Heart left ventricle (tissue), 16 donors: ENCODE results near the gene LIPC. TPM values are rescaled to one million over a fixed set of nuclear protein-coding genes. Genes with fewer than 3 reads are reported as not detected.

ENCODE experiments used
- ATAC-seq, 4 donors: fragments of 200-7000 bp; cut with Tn5 transposase; one replicate each; pipeline ENCODE4 v1.9.1; 2020 to 2022; ENCODE audit warnings: moderate library complexity in 4 of 4, mild to moderate bottlenecking in 3 of 4, moderate number of reproducible peaks in 1 of 4
- DNase-seq, 5 donors: peaks; one replicate each; pipeline ENCODE4 v3.0.0-alpha.2; 2020
- H3K27ac ChIP-seq, 12 donors: fragments of 200-600 bp; sonication (generic) in 4 of 12; one replicate each; pipeline versions ENCODE4 v1.5.0 to v1.8.0; 2016 to 2022; ENCODE audit warnings: mild to moderate bottlenecking in 2 of 12
- H3K27me3 ChIP-seq, 9 donors: fragments of 200-600 bp; sonication (generic) in 2 of 9; one replicate each; pipeline versions ENCODE4 v1.5.1 to v1.8.0; 2016 to 2022; ENCODE audit warnings: mild to moderate bottlenecking in 3 of 9
- H3K36me3 ChIP-seq, 9 donors: fragments of 200-600 bp; sonication (generic) in 2 of 9; one replicate each; pipeline versions ENCODE4 v1.5.0 to v1.8.0; 2018 to 2022; ENCODE audit warnings: mild to moderate bottlenecking in 2 of 9
- H3K4me1 ChIP-seq, 12 donors: fragments of 200-600 bp; sonication (generic) in 4 of 12; one replicate each; pipeline versions ENCODE4 v1.5.0 to v1.8.0; 2016 to 2022; ENCODE audit warnings: mild to moderate bottlenecking in 3 of 12
- H3K4me3 ChIP-seq, 12 donors: fragments of 200-600 bp; sonication (generic) in 4 of 12; one replicate each; pipeline versions ENCODE4 v1.5.0 to v1.8.0; 2017 to 2022; ENCODE audit warnings: mild to moderate bottlenecking in 9 of 12, moderate library complexity in 4 of 12
- H3K9me3 ChIP-seq, 12 donors: fragments of 200-600 bp; sonication (generic) in 4 of 12; one replicate each; pipeline versions ENCODE4 v1.5.0 to v1.8.0; 2016 to 2022; ENCODE audit warnings: mild to moderate bottlenecking in 1 of 12
- CTCF ChIP-seq, 12 donors: fragments of 200-600 bp; sonication (generic) in 4 of 12; IDR thresholded peaks; one replicate each; pipeline versions ENCODE4 v1.5.0 to v1.8.0; 2018 to 2022; ENCODE audit warnings: antibody characterized with exemption in 12 of 12, mild to moderate bottlenecking in 5 of 12
- POLR2A ChIP-seq, 2 donors: fragments of 450-650 bp; IDR thresholded peaks; one replicate each; pipeline ENCODE4 v1.6.1; 2017; ENCODE audit warnings: antibody characterized with exemption in 2 of 2, mild to moderate bottlenecking in 2 of 2, moderate library complexity in 2 of 2
- WGBS, 4 donors: extraction: QIAGEN DNeasy Blood & Tissue Kit in 2 of 4; methylation state at CpG; one replicate each; pipeline versions ENCODE4 v1.1.5 to v1.1.7; 2013 to 2018; 5-methylcytosine and 5-hydroxymethylcytosine counted together
- intact Hi-C, 10 donors: fragments of 100-400 bp; cut with DNase I; formaldehyde crosslinking; loops; one replicate each; pipeline versions ENCODE4 v1.11.1 to v1.14.2; 2022
- polyA plus RNA-seq, 2 donors: library from polyadenylated mRNA; stranded (reverse); fragments of 200-250 nt; gene quantifications; one replicate each; pipeline ENCODE4 v1.2.3, GENCODE V29; 2013
- total RNA-seq, 9 donors: library from RNA; depleted of rRNA in 2 of 9; stranded (reverse); fragments of >200 nt in 2 of 9; fragmentation: NEBNext Ultra II Directional in 3 of 9; extraction: Animal tissue kit (Norgen Biotek cat#: 25700) in 3 of 9; gene quantifications; one replicate each; pipeline versions ENCODE4 v1.1.0 to v1.2.4, GENCODE V29; 2016 to 2023
- donor health status: ischemic (EF 13 %, LVEDD 7.1; RV severe dilation, severe dysfunction).
- donor health status: healthy with polysubstance abuse.
- donor health status: DM: no; HTN: yes; CAD: no.
- donor health status: DM: no; HTN: no; CAD: no.
- donor health status: ischemic (EF 25% LVEDD 6.9; RV normal size, moderate dysfunction).
- donor health status: ischemic (EF 25% LVEDD 5.7; RV mildly dilated, moderate dysfunction).
- donor health status: healthy.
- donor health status: DM: yes; HTN: yes; CAD: no.
- donor health status: ischemic (EF 35%, LVEDD 5.7; RV mildly dilated, moderate dysfunction).
- donor health status: nonischemic (EF 11% LVEDD 7.7; RV severe dilation, severe dysfunction).
- donor health status: DM: yes; HTN: yes; CAD: no.
- donor health status: PGD.
- donor health status: ischemic (EF 29% LVEDD 5.4; RV normal size, mild dysfunction).
- donor health status: nonischemic (EF 23%, LVEDD 6.1; RV moderate dilation, normal function).

LIPC gene
- total and polyA plus RNA-seq, 11 donors: 0.10 to 1.4 (median 0.55) TPM; not detected in 1

GRCh38 chr15:58525991-58526421, 94.2 kb downstream of the LIPC start:
- ATAC-seq: no peak
- Histone ChIP-seq H3K4me1 (peaks cover 3 to 73% (median 35%) of the 10 kb centered on the region in 12 donors), H3K27ac (peak overlapping the region in 6 of 12 donors; percentile 14 to 71 (median 35)), H3K9me3 (no peaks in the 10 kb centered on the region), H3K4me3 (no peak overlapping the region), H3K36me3 (no peaks in the 10 kb centered on the region), H3K27me3 (no peaks in the 10 kb centered on the region)
- 71 to 80% (median 76%) methylated on average over 4 of the region's 4 CpGs for WGBS, 4 donors
- no peak for DNase-seq
- TF ChIP-seq POLR2A (IDR thresholded peaks at IDR 0.05) (no peak), CTCF (IDR thresholded peaks at IDR 0.05) (no peak)
- intact Hi-C loops: loop anchor here in 3 of 10 donors (10.0 kb wide), 3 partner anchors 91 to 261 kb away; partner anchors contain the start of gene LIPC (in 1 of the 3)

GRCh38 chr15:58526647-58527192, 94.9 kb downstream of the LIPC start:
- intact Hi-C loops: loop anchor here in 3 of 10 donors (10.0 kb wide), 3 partner anchors 92 to 262 kb away; partner anchors contain the start of gene LIPC (in 1 of the 3)
- TF ChIP-seq CTCF (IDR thresholded peaks at IDR 0.05) (no peak), POLR2A (IDR thresholded peaks at IDR 0.05) (no peak)
- Histone ChIP-seq H3K36me3 (no peaks in the 10 kb centered on the region), H3K27ac (peak overlapping the region in 7 of 12 donors; percentile 9 to 77 (median 57)), H3K4me3 (no peak overlapping the region), H3K9me3 (no peaks in the 10 kb centered on the region), H3K27me3 (no peaks in the 10 kb centered on the region), H3K4me1 (peaks cover 3 to 66% (median 31%) of the 10 kb centered on the region in 12 donors)
- 81 to 96% (median 81%) methylated on average over 6 to 7 of the region's 7 CpGs for WGBS, 4 donors
- peak in 1 of 4 donors; percentile 14 for ATAC-seq
- DNase-seq: no peak

- WGBS, 4 donors: 69 to 79% (median 76%) methylated on average over 9 of the region's 9 CpGs
- H3K9me3 ChIP-seq: no peaks in the 10 kb centered on the region
- DNase-seq (no peak), ATAC-seq (no peak)
- TF ChIP-seq POLR2A (IDR thresholded peaks at IDR 0.05): no peak
- TF ChIP-seq CTCF (IDR thresholded peaks at IDR 0.05): no peak
- peaks cover 0 to 57% (median 27%) of the 10 kb centered on the region in 12 donors for H3K4me1 ChIP-seq
- no peak overlapping the region for H3K4me3 ChIP-seq
- H3K36me3 ChIP-seq: no peaks in the 10 kb centered on the region
- H3K27ac ChIP-seq: peak overlapping the region in 10 of 12 donors; percentile 9 to 77 (median 67)
- H3K27me3 ChIP-seq: no peaks in the 10 kb centered on the region
- intact Hi-C loops: loop anchor here in 3 of 10 donors (10.0 kb wide), 3 partner anchors 93 to 263 kb away; partner anchors contain the start of gene LIPC (in 1 of the 3)
These were observed 95.9 kb downstream of the LIPC start for GRCh38 chr15:58527573-58528187.

- DNase-seq: peak in 1 of 5 donors; percentile 52
- ATAC-seq: peak; percentile 45 to 83 (median 58)
- Histone ChIP-seq H3K4me1 (peaks cover 0 to 50% (median 21%) of the 10 kb centered on the region in 12 donors), H3K27ac (peak overlapping the region in 11 of 12 donors; percentile 9 to 83 (median 57)), H3K4me3 (no peak overlapping the region), H3K9me3 (no peaks in the 10 kb centered on the region), H3K27me3 (no peaks in the 10 kb centered on the region), H3K36me3 (no peaks in the 10 kb centered on the region)
- TF ChIP-seq CTCF (IDR thresholded peaks at IDR 0.05) (no peak), POLR2A (IDR thresholded peaks at IDR 0.05) (no peak)
- intact Hi-C loops: loop anchor here in 3 of 10 donors (10.0 kb wide), 3 partner anchors 94 to 264 kb away; partner anchors contain the start of gene LIPC (in 1 of the 3)
- WGBS, 4 donors: 56 to 65% (median 60%) methylated on average over 12 of the region's 12 CpGs
These were observed 96.5 kb downstream of the LIPC start for GRCh38 chr15:58528188-58528870.
